CD4-positive, alpha-beta T cell (primary cell): ENCODE results near the gene LTB4R. TPM values are rescaled to one million over a fixed set of nuclear protein-coding genes. Genes with fewer than 3 reads are reported as not detected.

Source experiments
- ATAC-seq: fragments of 200-7000 bp; cut with Tn5 transposase; one replicate; pipeline ENCODE4 v1.10.0; 2022; ENCODE audit warnings: mild to moderate bottlenecking; ENCODE audit not compliant: poor library complexity
- CTCF ChIA-PET: fragments of 350-600 bp; sonication (Branson Sonifier 250); formaldehyde crosslinking; loops from one replicate; lab custom pipeline; 2021; ENCODE audit warnings: antibody characterized with exemption, inconsistent platforms; lab: Charles Lee
- POLR2A ChIA-PET: fragments of 350-600 bp; sonication (Branson Sonifier 250); formaldehyde crosslinking; loops from one replicate; lab custom pipeline; 2021; ENCODE audit warnings: antibody characterized with exemption, inconsistent platforms; lab: Charles Lee
- DNase-seq, 14 experiments: peaks; one replicate each; pipeline ENCODE4 v3.0.0-alpha.2; 2013 to 2020; ENCODE audit warnings: mixed read lengths in 2 of 14
- H3K27ac ChIP-seq, 2 donors: one replicate each; pipeline versions ENCODE4 v1.5.1 to v1.7.0; 2013; ENCODE audit warnings: low read length in 2 of 2, low read depth in 1 of 2, mild to moderate bottlenecking in 1 of 2
- H3K27me3 ChIP-seq, 2 experiments: 1 replicate in 1 of 2; 2 replicates in 1 of 2; pipeline versions ENCODE4 v1.6.1 to v1.7.0; 2013; ENCODE audit warnings: low read length in 2 of 2, control low read depth in 1 of 2, mild to moderate bottlenecking in 1 of 2, moderate library complexity in 1 of 2; ENCODE audit not compliant: insufficient read depth in 2 of 2, control insufficient read depth in 1 of 2
- H3K36me3 ChIP-seq: one replicate; pipeline ENCODE4 v1.6.1; 2013; ENCODE audit warnings: low read length, control low read depth; ENCODE audit not compliant: insufficient read depth
- H3K4me1 ChIP-seq: one replicate; pipeline ENCODE4 v1.6.1; 2013; ENCODE audit warnings: low read length, control low read depth; ENCODE audit not compliant: insufficient read depth
- H3K4me3 ChIP-seq: one replicate; pipeline ENCODE4 v1.5.1; 2013; ENCODE audit warnings: mild to moderate bottlenecking, low read length, moderate library complexity
- H3K9me3 ChIP-seq, 2 experiments: 1 replicate in 1 of 2; 2 replicates in 1 of 2; pipeline versions ENCODE4 v1.6.1 to v1.7.0; 2013; ENCODE audit warnings: low read length in 2 of 2, mild to moderate bottlenecking in 2 of 2, control low read depth in 1 of 2, moderate library complexity in 1 of 2; ENCODE audit not compliant: control insufficient read depth in 1 of 2, insufficient read depth in 1 of 2
- H3K27ac Mint-ChIP-seq: one replicate; pipeline ENCODE4 v1.8.0; 2020; ENCODE audit warnings: mixed read lengths
- H3K27me3 Mint-ChIP-seq: one replicate; pipeline ENCODE4 v1.8.0; 2021; ENCODE audit warnings: mixed read lengths
- H3K36me3 Mint-ChIP-seq: one replicate; pipeline ENCODE4 v1.8.0; 2021; ENCODE audit warnings: low read depth, mixed read lengths
- H3K4me1 Mint-ChIP-seq: one replicate; pipeline ENCODE4 v1.8.0; 2021; ENCODE audit warnings: low read depth, mixed read lengths
- H3K4me3 Mint-ChIP-seq: one replicate; pipeline ENCODE4 v1.8.0; 2020; ENCODE audit warnings: mild to moderate bottlenecking, mixed read lengths
- H3K9me3 Mint-ChIP-seq: one replicate; pipeline ENCODE4 v1.8.0; 2020; ENCODE audit warnings: mixed read lengths
- CTCF ChIP-seq: fragments of 200-600 bp; IDR thresholded peaks from one replicate; pipeline ENCODE4 v1.8.0; 2022; ENCODE audit warnings: antibody characterized with exemption, mild to moderate bottlenecking
- intact Hi-C, 2 experiments: fragments of 100-400 bp; cut with DNase I in 1 of 2; cut with micrococcal nuclease in 1 of 2; formaldehyde crosslinking; loops; one replicate each; pipeline versions ENCODE4 v1.15.1 to v1.9.0; 2023 to 2025; cut with DNase I, micrococcal nuclease
- total RNA-seq, 174 experiments: library from RNA in 2 of 174; stranded (reverse) in 2 of 174; gene quantifications; one replicate each; pipeline ENCODE4 v1.2.3 and lab custom pipeline; 2021 to 2026

The LTB4R gene
- total RNA-seq, 2 experiments from 2014 or later: 15.6 to 18.3 TPM

DNA sequence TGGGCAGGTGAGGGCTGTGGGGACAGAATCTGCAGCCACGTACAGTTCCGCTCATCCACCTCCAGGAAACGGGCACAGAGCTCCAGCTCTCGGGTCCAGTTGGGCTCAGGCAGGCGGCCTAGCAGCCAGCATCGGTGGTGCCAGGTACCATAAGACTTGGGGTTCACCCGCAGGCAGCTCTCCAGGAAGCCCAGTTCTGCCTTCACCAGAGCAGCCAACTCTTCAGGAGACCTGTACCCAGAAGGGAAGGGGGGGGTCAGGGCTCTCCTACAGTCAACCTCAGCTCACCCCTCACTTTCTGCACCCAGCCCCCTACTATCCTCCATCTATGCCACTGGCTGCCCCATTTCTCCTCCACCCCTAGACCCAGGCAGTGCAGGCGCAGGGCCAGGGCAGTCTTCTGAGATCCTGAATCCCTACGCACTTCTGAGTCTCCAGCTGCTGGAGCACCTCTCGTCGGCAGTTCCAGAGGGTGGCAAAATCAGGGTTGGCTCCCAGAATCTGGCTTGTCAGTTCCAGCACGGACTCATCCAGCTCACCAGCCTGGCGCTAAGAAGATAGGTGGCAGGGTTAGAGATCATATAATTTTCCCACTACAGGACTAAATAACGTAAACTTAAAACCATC is 41.3 kb upstream of the LTB4R start:
- DNase-seq (no peak), ATAC-seq (no peak)
- no peak overlapping the region for H3K27ac ChIP-seq
- Mint-ChIP-seq H3K4me1 (peaks cover 40% of the 10 kb centered on the region), H3K27me3 (no peaks in the 10 kb centered on the region), H3K27ac (peak overlapping the region; percentile 97), H3K9me3 (no peaks in the 10 kb centered on the region), H3K4me3 (peak overlapping the region; percentile 96), H3K36me3 (peaks cover 52% of the 10 kb centered on the region)
- no peaks in the 10 kb centered on the region for H3K9me3 ChIP-seq
- CTCF ChIA-PET: interaction anchor here (1.0 to 3.6 kb wide), 12 partner anchors 10 to 172 kb away, joined by 3 to 20 read pairs (median 5); partner anchors contain the start of genes CHMP4A, CIDEB, LTB4R and LTB4R2
- H3K4me3 ChIP-seq: no peak overlapping the region
- no peak for TF ChIP-seq CTCF
- no peaks in the 10 kb centered on the region for H3K27me3 ChIP-seq
- intact Hi-C loops: loop anchor here in 1 of 2 experiments (2.0 to 5.0 kb wide), 3 partner anchors 38 to 57 kb away; partner anchors contain the start of genes CHMP4A, GMPR2, LTB4R and LTB4R2
- POLR2A ChIA-PET: interaction anchor here (0.7 to 4.0 kb wide), 18 partner anchors 8 to 161 kb away, joined by 3 to 134 read pairs (median 12); partner anchors contain the start of genes CBLN3, CHMP4A, DCAF11 and DHRS1
- H3K36me3 ChIP-seq: peaks cover 47% of the 10 kb centered on the region
- peaks cover 38% of the 10 kb centered on the region for H3K4me1 ChIP-seq

DNA sequence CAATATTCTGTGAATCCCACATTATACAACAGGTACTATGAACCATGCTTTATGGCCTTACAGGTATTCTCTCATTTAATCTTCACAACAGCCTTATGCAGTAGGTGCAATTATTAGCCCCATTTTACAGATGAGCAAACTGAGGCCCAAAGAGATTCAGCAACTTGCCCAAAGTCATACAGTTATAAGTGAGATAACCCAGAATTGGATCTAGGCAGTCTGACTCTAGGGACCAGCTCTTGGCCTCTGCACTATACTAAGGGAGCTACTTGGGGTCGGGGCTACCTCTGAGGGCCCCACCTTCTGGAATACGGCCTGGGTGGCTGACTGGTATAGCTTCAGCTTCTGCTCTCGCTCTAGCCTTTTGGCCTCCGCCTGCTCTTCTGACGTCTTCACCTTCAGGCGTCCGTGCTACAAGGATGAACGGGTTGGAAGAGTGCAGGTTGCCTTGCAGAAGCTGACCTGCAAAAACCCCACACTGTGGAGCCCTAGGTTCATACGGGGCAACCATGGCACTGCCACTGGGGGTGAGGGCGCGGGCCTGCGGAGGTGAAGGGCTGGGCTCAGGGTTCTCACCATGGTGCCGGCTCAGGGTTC is 40.7 kb upstream of the LTB4R start:
- Mint-ChIP-seq H3K4me1 (peaks cover 40% of the 10 kb centered on the region), H3K9me3 (no peaks in the 10 kb centered on the region), H3K4me3 (peak overlapping the region; percentile 96), H3K27ac (peak overlapping the region; percentile 97), H3K36me3 (peaks cover 46% of the 10 kb centered on the region), H3K27me3 (no peaks in the 10 kb centered on the region)
- ATAC-seq: no peak
- ChIA-PET POLR2A (interaction anchor here (0.6 to 4.0 kb wide), 28 partner anchors 8 to 190 kb away, joined by 3 to 134 read pairs (median 6); partner anchors contain the start of genes CBLN3, CHMP4A, CIDEB and DCAF11), CTCF (interaction anchor here (0.6 to 3.6 kb wide), 21 partner anchors 10 to 172 kb away, joined by 3 to 20 read pairs (median 4); partner anchors contain the start of genes CHMP4A, CIDEB, LTB4R and LTB4R2)
- Histone ChIP-seq H3K9me3 (no peaks in the 10 kb centered on the region), H3K4me3 (peak overlapping the region; percentile 86), H3K27me3 (no peaks in the 10 kb centered on the region), H3K27ac (peak overlapping the region; percentile 92 to 95), H3K36me3 (peaks cover 41% of the 10 kb centered on the region), H3K4me1 (peaks cover 43% of the 10 kb centered on the region)
- no peak for TF ChIP-seq CTCF
- intact Hi-C loops: loop anchor here (1.0 to 5.0 kb wide), 8 partner anchors 27 to 58 kb away; partner anchors contain the start of genes GMPR2 (in 2 of the 2), NEDD8 (in 2 of the 2), CHMP4A (in 1 of the 2) and LTB4R (in 1 of the 2)
- DNase-seq: no peak

- Mint-ChIP-seq H3K36me3 (peaks cover 40% of the 10 kb centered on the region), H3K9me3 (no peaks in the 10 kb centered on the region), H3K4me3 (peak within 1 kb of the TSS; percentile 96), H3K27me3 (no peaks in the 10 kb centered on the region), H3K4me1 (peaks cover 40% of the 10 kb centered on the region), H3K27ac (peak within 1 kb of the TSS; percentile 97)
- Histone ChIP-seq H3K27ac (peak within 1 kb of the TSS; percentile 92 to 95), H3K4me1 (peaks cover 43% of the 10 kb centered on the region), H3K36me3 (peaks cover 34% of the 10 kb centered on the region), H3K27me3 (no peaks in the 10 kb centered on the region), H3K9me3 (no peaks in the 10 kb centered on the region), H3K4me3 (peak within 1 kb of the TSS; percentile 86)
- DNase-seq (peak; percentile 84 to 99 (median 92)), ATAC-seq (peak; percentile 83)
- peak; percentile 75 for TF ChIP-seq CTCF
- ChIA-PET CTCF (interaction anchor here (0.6 to 3.6 kb wide), 21 partner anchors 9 to 171 kb away, joined by 3 to 20 read pairs (median 4); partner anchors contain the start of genes CHMP4A, CIDEB, LTB4R and LTB4R2), POLR2A (interaction anchor here (0.6 to 4.0 kb wide), 27 partner anchors 9 to 951 kb away, joined by 3 to 134 read pairs (median 7); partner anchors contain the start of genes CBLN3, CHMP4A, CIDEB and DCAF11)
- intact Hi-C loops: loop anchor here (1.0 to 5.0 kb wide), 8 partner anchors 26 to 58 kb away; partner anchors contain the start of genes GMPR2 (in 2 of the 2), NEDD8 (in 2 of the 2), CHMP4A (in 1 of the 2) and LTB4R (in 1 of the 2)
Observed at GRCh38 chr14:24271134-24271833, 40.0 kb upstream of the LTB4R start, which contains the start of gene RABGGTA. Gene RABGGTA (minus strand): TSS chr14:24271597. CDS start chr14:24271115, 482 bp downstream.
